ENCODE measurements around the gene EFNB1. TPM values are rescaled to one million over a fixed set of nuclear protein-coding genes. Genes with fewer than 3 reads are reported as not detected.
A peak's percentile ranks its signal among the peaks of the same experiment; 100 is the strongest.

EFNB1 gene
- total and polyA plus RNA-seq, 2 experiments from 2014 or later, result 1.3 to 2.7 TPM

DNA sequence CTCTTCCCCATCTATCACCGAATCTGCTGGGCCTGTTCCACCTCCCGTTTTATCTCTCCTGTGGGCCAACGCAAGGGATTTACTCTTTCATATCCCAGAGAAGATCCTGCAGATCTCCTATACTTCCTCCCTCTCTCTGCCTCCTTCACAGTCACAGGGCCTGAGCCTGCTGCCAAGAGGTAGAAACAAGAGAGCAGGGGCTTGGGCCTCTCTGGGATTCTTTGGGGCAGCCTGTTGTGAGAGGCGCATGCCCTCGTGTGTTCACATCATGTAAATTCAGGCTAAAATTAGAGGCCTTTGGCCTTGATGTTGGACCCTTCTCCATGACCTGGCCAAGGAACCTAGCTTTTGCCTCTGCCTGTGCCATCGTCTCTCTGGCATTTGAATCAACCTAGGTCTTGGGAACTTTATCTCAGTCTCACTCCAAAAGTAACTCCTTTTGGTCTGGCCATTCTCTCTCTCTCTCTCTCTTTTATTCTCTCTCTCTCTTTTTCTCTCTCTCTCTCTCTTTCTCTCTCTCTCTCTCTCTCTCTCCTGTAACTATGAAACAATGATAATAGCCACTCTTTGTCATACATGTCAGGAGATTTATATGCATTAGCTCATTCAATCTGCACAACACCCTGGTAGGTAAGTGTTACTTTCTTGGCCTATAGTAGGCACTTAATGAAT is 20.0 kb upstream of the EFNB1 start:
- H3K36me3 ChIP-seq (ENCODE audit: insufficient read depth), result no peaks in the 10 kb centered on the region
- no peaks in the 10 kb centered on the region for H3K9me2 ChIP-seq (ENCODE audit: insufficient read depth)
- Mint-ChIP-seq H3K27me3 (ENCODE audit: insufficient read depth, low read depth, poor library complexity) (no peaks in the 10 kb centered on the region), H3K27ac (no peak overlapping the region), H3K4me1 (peaks cover 2% of the 10 kb centered on the region; the same call in 1 of the 3 replicates), H3K4me3 (no peak overlapping the region), H3K9me3 (peaks cover 8% of the 10 kb centered on the region; the same call in 1 of the 3 replicates), H3K36me3 (ENCODE audit: low read depth) (no peaks in the 10 kb centered on the region)
- no peaks in the 10 kb centered on the region for H3F3A ChIP-seq (replicated peaks; ENCODE audit: low read depth)
- H3K4me2 ChIP-seq, result no peak overlapping the region
- H3K27me3 ChIP-seq (ENCODE audit: insufficient read depth), result no peaks in the 10 kb centered on the region
- ATAC-seq, result peak; percentile 83
- H3K79me2 ChIP-seq (replicated peaks; ENCODE audit: insufficient read depth), result no peaks in the 10 kb centered on the region
- H3K4me1 ChIP-seq (ENCODE audit: insufficient read depth), result no peaks in the 10 kb centered on the region
- DNase-seq (ENCODE audit: low spot score), result peak; percentile 39
- no peaks in the 10 kb centered on the region for H4K20me1 ChIP-seq (replicated peaks; ENCODE audit: insufficient read depth)
- H3K27ac ChIP-seq (ENCODE audit: low read depth), result no peak overlapping the region
- H3K4me3 ChIP-seq, result no peak overlapping the region
- H2AFZ ChIP-seq, result no peak overlapping the region
- TF ChIP-seq, protein P1, sequence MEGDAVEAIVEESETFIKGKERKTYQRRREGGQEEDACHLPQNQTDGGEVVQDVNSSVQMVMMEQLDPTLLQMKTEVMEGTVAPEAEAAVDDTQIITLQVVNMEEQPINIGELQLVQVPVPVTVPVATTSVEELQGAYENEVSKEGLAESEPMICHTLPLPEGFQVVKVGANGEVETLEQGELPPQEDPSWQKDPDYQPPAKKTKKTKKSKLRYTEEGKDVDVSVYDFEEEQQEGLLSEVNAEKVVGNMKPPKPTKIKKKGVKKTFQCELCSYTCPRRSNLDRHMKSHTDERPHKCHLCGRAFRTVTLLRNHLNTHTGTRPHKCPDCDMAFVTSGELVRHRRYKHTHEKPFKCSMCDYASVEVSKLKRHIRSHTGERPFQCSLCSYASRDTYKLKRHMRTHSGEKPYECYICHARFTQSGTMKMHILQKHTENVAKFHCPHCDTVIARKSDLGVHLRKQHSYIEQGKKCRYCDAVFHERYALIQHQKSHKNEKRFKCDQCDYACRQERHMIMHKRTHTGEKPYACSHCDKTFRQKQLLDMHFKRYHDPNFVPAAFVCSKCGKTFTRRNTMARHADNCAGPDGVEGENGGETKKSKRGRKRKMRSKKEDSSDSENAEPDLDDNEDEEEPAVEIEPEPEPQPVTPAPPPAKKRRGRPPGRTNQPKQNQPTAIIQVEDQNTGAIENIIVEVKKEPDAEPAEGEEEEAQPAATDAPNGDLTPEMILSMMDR (conservative IDR thresholded peaks at IDR 0.05; ENCODE audit: low read depth in 2 of 2), result peak; percentile 18 to 43; a peak in 3 of 4 replicates
- TF ChIP-seq, protein P2, sequence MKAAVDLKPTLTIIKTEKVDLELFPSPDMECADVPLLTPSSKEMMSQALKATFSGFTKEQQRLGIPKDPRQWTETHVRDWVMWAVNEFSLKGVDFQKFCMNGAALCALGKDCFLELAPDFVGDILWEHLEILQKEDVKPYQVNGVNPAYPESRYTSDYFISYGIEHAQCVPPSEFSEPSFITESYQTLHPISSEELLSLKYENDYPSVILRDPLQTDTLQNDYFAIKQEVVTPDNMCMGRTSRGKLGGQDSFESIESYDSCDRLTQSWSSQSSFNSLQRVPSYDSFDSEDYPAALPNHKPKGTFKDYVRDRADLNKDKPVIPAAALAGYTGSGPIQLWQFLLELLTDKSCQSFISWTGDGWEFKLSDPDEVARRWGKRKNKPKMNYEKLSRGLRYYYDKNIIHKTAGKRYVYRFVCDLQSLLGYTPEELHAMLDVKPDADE (IDR thresholded peaks at IDR 0.05), result no peak
- TF ChIP-seq STAT1 (IDR thresholded peaks at IDR 0.05; ENCODE audit: unreplicated experiment), result no peak

DNA sequence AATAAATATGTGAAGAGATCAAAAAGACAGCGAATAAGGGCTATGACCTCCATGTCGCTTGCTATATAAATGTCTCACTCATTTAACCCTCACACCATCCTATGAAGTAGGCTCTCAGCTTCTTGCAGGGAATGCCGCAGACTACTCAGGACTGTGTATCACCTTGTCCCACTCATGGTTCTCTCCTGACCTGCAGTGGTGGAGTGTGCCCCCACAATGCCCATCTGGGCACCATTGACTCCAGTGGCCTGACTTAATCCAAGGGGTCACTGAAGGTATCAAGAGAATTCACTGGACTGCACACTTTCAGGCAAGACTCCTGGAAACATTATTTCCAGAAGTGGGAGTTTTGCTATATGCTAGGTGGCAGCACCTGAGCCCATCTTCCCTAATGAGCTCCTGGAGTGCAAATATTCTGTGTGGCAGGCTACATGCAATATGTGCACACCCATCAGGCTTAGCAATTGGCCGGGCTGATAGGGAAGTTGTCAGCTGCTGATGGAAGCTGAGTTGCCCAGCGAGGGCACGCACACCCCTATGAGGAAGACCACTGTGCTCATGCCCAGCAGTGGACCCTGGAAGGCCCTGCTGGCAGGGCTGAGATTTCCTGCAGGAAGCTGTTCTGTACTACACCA is 8.2 kb upstream of the EFNB1 start:
- Histone ChIP-seq H3K4me3 (no peak overlapping the region), H3K4me1 (ENCODE audit: insufficient read depth) (no peaks in the 10 kb centered on the region), H3F3A (replicated peaks; ENCODE audit: low read depth) (no peaks in the 10 kb centered on the region), H3K9me2 (ENCODE audit: insufficient read depth) (no peaks in the 10 kb centered on the region), H3K27ac (ENCODE audit: low read depth) (no peak overlapping the region), H3K27me3 (ENCODE audit: insufficient read depth) (peaks cover 17% of the 10 kb centered on the region; the same call in 1 of the 2 replicates), H3K79me2 (replicated peaks; ENCODE audit: insufficient read depth) (no peaks in the 10 kb centered on the region), H4K20me1 (replicated peaks; ENCODE audit: insufficient read depth) (no peaks in the 10 kb centered on the region), H3K36me3 (ENCODE audit: insufficient read depth) (no peaks in the 10 kb centered on the region), H2AFZ (no peak overlapping the region), H3K4me2 (no peak overlapping the region)
- Mint-ChIP-seq H3K27me3 (ENCODE audit: insufficient read depth, low read depth, poor library complexity) (peaks cover 8% of the 10 kb centered on the region), H3K36me3 (ENCODE audit: low read depth) (no peaks in the 10 kb centered on the region), H3K27ac (no peak overlapping the region), H3K4me3 (no peak overlapping the region), H3K4me1 (peaks cover 2% of the 10 kb centered on the region; the same call in 1 of the 3 replicates), H3K9me3 (no peaks in the 10 kb centered on the region)
- ATAC-seq (no peak), DNase-seq (ENCODE audit: low spot score) (no peak)
- TF ChIP-seq, protein P3, sequence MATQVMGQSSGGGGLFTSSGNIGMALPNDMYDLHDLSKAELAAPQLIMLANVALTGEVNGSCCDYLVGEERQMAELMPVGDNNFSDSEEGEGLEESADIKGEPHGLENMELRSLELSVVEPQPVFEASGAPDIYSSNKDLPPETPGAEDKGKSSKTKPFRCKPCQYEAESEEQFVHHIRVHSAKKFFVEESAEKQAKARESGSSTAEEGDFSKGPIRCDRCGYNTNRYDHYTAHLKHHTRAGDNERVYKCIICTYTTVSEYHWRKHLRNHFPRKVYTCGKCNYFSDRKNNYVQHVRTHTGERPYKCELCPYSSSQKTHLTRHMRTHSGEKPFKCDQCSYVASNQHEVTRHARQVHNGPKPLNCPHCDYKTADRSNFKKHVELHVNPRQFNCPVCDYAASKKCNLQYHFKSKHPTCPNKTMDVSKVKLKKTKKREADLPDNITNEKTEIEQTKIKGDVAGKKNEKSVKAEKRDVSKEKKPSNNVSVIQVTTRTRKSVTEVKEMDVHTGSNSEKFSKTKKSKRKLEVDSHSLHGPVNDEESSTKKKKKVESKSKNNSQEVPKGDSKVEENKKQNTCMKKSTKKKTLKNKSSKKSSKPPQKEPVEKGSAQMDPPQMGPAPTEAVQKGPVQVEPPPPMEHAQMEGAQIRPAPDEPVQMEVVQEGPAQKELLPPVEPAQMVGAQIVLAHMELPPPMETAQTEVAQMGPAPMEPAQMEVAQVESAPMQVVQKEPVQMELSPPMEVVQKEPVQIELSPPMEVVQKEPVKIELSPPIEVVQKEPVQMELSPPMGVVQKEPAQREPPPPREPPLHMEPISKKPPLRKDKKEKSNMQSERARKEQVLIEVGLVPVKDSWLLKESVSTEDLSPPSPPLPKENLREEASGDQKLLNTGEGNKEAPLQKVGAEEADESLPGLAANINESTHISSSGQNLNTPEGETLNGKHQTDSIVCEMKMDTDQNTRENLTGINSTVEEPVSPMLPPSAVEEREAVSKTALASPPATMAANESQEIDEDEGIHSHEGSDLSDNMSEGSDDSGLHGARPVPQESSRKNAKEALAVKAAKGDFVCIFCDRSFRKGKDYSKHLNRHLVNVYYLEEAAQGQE (IDR thresholded peaks at IDR 0.05; ENCODE audit: unreplicated experiment), result no peak
- TF ChIP-seq, protein P4, sequence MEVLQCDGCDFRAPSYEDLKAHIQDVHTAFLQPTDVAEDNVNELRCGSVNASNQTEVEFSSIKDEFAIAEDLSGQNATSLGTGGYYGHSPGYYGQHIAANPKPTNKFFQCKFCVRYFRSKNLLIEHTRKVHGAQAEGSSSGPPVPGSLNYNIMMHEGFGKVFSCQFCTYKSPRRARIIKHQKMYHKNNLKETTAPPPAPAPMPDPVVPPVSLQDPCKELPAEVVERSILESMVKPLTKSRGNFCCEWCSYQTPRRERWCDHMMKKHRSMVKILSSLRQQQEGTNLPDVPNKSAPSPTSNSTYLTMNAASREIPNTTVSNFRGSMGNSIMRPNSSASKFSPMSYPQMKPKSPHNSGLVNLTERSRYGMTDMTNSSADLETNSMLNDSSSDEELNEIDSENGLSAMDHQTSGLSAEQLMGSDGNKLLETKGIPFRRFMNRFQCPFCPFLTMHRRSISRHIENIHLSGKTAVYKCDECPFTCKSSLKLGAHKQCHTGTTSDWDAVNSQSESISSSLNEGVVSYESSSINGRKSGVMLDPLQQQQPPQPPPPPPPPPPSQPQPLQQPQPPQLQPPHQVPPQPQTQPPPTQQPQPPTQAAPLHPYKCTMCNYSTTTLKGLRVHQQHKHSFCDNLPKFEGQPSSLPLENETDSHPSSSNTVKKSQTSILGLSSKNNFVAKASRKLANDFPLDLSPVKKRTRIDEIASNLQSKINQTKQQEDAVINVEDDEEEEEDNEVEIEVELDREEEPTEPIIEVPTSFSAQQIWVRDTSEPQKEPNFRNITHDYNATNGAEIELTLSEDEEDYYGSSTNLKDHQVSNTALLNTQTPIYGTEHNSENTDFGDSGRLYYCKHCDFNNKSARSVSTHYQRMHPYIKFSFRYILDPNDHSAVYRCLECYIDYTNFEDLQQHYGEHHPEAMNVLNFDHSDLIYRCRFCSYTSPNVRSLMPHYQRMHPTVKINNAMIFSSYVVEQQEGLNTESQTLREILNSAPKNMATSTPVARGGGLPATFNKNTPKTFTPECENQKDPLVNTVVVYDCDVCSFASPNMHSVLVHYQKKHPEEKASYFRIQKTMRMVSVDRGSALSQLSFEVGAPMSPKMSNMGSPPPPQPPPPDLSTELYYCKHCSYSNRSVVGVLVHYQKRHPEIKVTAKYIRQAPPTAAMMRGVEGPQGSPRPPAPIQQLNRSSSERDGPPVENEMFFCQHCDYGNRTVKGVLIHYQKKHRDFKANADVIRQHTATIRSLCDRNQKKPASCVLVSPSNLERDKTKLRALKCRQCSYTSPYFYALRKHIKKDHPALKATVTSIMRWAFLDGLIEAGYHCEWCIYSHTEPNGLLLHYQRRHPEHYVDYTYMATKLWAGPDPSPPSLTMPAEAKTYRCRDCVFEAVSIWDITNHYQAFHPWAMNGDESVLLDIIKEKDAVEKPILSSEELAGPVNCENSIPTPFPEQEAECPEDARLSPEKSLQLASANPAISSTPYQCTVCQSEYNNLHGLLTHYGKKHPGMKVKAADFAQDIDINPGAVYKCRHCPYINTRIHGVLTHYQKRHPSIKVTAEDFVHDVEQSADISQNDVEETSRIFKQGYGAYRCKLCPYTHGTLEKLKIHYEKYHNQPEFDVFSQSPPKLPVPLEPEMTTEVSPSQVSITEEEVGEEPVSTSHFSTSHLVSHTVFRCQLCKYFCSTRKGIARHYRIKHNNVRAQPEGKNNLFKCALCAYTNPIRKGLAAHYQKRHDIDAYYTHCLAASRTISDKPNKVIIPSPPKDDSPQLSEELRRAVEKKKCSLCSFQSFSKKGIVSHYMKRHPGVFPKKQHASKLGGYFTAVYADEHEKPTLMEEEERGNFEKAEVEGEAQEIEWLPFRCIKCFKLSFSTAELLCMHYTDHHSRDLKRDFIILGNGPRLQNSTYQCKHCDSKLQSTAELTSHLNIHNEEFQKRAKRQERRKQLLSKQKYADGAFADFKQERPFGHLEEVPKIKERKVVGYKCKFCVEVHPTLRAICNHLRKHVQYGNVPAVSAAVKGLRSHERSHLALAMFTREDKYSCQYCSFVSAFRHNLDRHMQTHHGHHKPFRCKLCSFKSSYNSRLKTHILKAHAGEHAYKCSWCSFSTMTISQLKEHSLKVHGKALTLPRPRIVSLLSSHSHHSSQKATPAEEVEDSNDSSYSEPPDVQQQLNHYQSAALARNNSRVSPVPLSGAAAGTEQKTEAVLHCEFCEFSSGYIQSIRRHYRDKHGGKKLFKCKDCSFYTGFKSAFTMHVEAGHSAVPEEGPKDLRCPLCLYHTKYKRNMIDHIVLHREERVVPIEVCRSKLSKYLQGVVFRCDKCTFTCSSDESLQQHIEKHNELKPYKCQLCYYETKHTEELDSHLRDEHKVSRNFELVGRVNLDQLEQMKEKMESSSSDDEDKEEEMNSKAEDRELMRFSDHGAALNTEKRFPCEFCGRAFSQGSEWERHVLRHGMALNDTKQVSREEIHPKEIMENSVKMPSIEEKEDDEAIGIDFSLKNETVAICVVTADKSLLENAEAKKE (CRISPR knock-in tag; IDR thresholded peaks at IDR 0.05), result no peak
- no peak for TF ChIP-seq JUNB (IDR thresholded peaks at IDR 0.05; ENCODE audit: unreplicated experiment)

Data from GM23338 (cell line).